Measurements from ENCODE around the gene UXS1.

DNA sequence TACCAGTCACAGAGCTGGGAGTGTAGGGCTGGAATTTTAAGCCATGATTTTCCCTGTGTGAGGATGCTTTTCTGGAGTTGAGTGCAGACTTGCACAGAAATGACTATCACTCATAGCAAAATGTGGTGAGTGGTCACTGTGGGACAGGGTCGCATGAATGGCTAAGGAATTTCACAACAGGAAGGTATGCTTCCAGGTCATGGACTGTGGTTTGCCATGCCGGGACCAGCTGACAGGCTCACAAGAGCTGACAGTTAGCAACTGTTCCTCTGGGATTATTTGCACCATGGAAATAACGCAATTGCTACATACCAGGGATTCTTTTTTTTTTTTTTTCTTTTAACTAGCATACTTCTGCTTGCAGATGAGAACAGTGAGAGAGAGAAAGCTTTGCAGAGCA is 3.8 kb upstream of the UXS1 start:
- TF ChIP-seq POLR2A (IDR thresholded peaks at IDR 0.05; ENCODE audit: low read depth) (no peak), POLR2AphosphoS5 (IDR thresholded peaks at IDR 0.05) (peak; percentile 60 to 73), EP300 (IDR thresholded peaks at IDR 0.05) (no peak)
- TF ChIP-seq, protein P1, sequence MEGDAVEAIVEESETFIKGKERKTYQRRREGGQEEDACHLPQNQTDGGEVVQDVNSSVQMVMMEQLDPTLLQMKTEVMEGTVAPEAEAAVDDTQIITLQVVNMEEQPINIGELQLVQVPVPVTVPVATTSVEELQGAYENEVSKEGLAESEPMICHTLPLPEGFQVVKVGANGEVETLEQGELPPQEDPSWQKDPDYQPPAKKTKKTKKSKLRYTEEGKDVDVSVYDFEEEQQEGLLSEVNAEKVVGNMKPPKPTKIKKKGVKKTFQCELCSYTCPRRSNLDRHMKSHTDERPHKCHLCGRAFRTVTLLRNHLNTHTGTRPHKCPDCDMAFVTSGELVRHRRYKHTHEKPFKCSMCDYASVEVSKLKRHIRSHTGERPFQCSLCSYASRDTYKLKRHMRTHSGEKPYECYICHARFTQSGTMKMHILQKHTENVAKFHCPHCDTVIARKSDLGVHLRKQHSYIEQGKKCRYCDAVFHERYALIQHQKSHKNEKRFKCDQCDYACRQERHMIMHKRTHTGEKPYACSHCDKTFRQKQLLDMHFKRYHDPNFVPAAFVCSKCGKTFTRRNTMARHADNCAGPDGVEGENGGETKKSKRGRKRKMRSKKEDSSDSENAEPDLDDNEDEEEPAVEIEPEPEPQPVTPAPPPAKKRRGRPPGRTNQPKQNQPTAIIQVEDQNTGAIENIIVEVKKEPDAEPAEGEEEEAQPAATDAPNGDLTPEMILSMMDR (IDR thresholded peaks at IDR 0.05): no peak
